Suprapubic skin (tissue), 4 donors: ENCODE data around the gene ZNF568. TPM values are rescaled to one million over a fixed set of nuclear protein-coding genes. Genes with fewer than 3 reads are reported as not detected.

Source experiments
- DNase-seq, 2 donors: peaks; one replicate each; pipeline ENCODE4 v3.0.0-alpha.2; 2019; ENCODE audit warnings: low spot score in 2 of 2
- H3K27ac ChIP-seq: fragments of 200-600 bp; sonication (generic); one replicate; pipeline ENCODE4 v1.5.1; 2019
- H3K27me3 ChIP-seq: fragments of 200-600 bp; sonication (generic); one replicate; pipeline ENCODE4 v1.5.1; 2019
- H3K36me3 ChIP-seq: fragments of 200-600 bp; sonication (generic); one replicate; pipeline ENCODE4 v1.5.1; 2019
- H3K4me1 ChIP-seq: fragments of 200-600 bp; sonication (generic); one replicate; pipeline ENCODE4 v1.5.1; 2019
- H3K4me3 ChIP-seq: fragments of 200-600 bp; sonication (generic); one replicate; pipeline ENCODE4 v1.5.1; 2019; ENCODE audit warnings: mild to moderate bottlenecking
- H3K9me3 ChIP-seq: fragments of 200-600 bp; sonication (generic); one replicate; pipeline ENCODE4 v1.5.1; 2019
- CTCF ChIP-seq, 2 donors: fragments of 200-600 bp in 1 of 2; fragments of 450-650 bp in 1 of 2; sonication (generic) in 1 of 2; IDR thresholded peaks; one replicate each; pipeline ENCODE4 v1.5.1; 2016 to 2019; ENCODE audit warnings: antibody characterized with exemption in 2 of 2, mild to moderate bottlenecking in 1 of 2, moderate library complexity in 1 of 2
- EP300 ChIP-seq: sonication (generic); formaldehyde crosslinking; IDR thresholded peaks from one replicate; pipeline ENCODE4 v1.6.1; 2017; ENCODE audit warnings: antibody characterized with exemption
- POLR2A ChIP-seq, 2 donors: fragments of 450-650 bp; IDR thresholded peaks; one replicate each; pipeline ENCODE4 v1.6.1; 2017; ENCODE audit warnings: antibody characterized with exemption in 2 of 2, mild to moderate bottlenecking in 2 of 2, moderate library complexity in 2 of 2
- POLR2AphosphoS5 ChIP-seq, 3 donors: sonication (generic); formaldehyde crosslinking; IDR thresholded peaks; one replicate each; pipeline ENCODE4 v1.6.1; 2017; ENCODE audit warnings: antibody characterized with exemption in 3 of 3
- whole genome bisulfite sequencing: methylation state at CpG from one replicate; pipeline ENCODE4 v1.1.5; 2018; 5-methylcytosine and 5-hydroxymethylcytosine counted together
- total RNA-seq, 4 donors: library from RNA; depleted of rRNA; stranded (reverse); fragments of >200 nt; gene quantifications; one replicate each; pipeline ENCODE4 v1.1.0, GENCODE V29; 2016

The ZNF568 gene
- total RNA-seq, 4 donors from 2014 or later = 5.2 to 7.5 (median 6.9) TPM

GRCh38 chr19:36950335-36951119, 34.4 kb downstream of the ZNF568 start:
- Histone ChIP-seq H3K4me1 (no peaks in the 10 kb centered on the region), H3K27ac (no peak overlapping the region), H3K27me3 (no peaks in the 10 kb centered on the region), H3K36me3 (peaks cover 53% of the 10 kb centered on the region), H3K9me3 (peaks cover 72% of the 10 kb centered on the region), H3K4me3 (no peak overlapping the region)
- no peak for DNase-seq
- TF ChIP-seq POLR2A (IDR thresholded peaks at IDR 0.05) = no peak
- 94% methylated on average over 5 of the region's 5 CpGs for WGBS

GRCh38 chr19:36962346-36962745, 46.2 kb downstream of the ZNF568 start:
- Histone ChIP-seq H3K4me1 (no peaks in the 10 kb centered on the region), H3K27me3 (no peaks in the 10 kb centered on the region), H3K9me3 (peaks cover 29% of the 10 kb centered on the region), H3K4me3 (no peak overlapping the region), H3K27ac (no peak overlapping the region), H3K36me3 (no peaks in the 10 kb centered on the region)
- no peak for DNase-seq
- TF ChIP-seq POLR2A (IDR thresholded peaks at IDR 0.05) = no peak
- TF ChIP-seq CTCF (IDR thresholded peaks at IDR 0.05) = no peak
- TF ChIP-seq POLR2AphosphoS5 (IDR thresholded peaks at IDR 0.05) = no peak
- no peak for TF ChIP-seq EP300
- 87% methylated on average over 6 of the region's 6 CpGs for WGBS

- DNase-seq = no peak
- no peak overlapping the region for H3K4me3 ChIP-seq
- WGBS = 20% methylated on average over 2 of the region's 2 CpGs
- TF ChIP-seq POLR2AphosphoS5 (IDR thresholded peaks at IDR 0.05) (no peak), POLR2A (IDR thresholded peaks at IDR 0.05) (no peak), CTCF (IDR thresholded peaks at IDR 0.05) (no peak), EP300 (no peak)
- peaks cover 26% of the 10 kb centered on the region for H3K9me3 ChIP-seq
- H3K27ac ChIP-seq = no peak overlapping the region
- H3K27me3 ChIP-seq = no peaks in the 10 kb centered on the region
- H3K36me3 ChIP-seq = no peaks in the 10 kb centered on the region
- no peaks in the 10 kb centered on the region for H3K4me1 ChIP-seq
Observed at GRCh38 chr19:36963280-36963679, 47.1 kb downstream of the ZNF568 start.

DNA sequence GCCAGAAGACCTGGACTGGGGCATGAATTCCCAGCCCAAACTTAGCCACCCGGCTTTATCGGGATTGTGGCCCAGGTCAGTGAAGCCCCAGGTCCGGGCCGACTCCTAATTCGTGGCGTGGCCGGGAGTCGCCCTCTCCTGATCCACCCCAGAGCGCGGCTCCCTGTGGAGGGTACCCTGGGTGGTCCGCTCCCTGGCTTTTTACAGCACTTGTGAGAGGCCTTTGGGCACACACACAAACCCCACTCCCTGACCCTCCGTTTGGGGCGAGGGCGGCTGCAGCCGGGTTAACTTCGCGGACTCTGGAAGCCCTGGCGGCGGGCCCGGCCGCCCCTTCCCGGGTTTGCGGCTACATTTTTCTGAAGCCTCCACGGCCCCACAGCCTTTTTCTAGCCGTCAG, 56.4 kb downstream of the ZNF568 start:
- Histone ChIP-seq H3K36me3 (peaks cover 4% of the 10 kb centered on the region), H3K4me1 (peaks cover 17% of the 10 kb centered on the region), H3K27me3 (no peaks in the 10 kb centered on the region), H3K27ac (no peak overlapping the region), H3K9me3 (no peaks in the 10 kb centered on the region), H3K4me3 (peak overlapping the region; percentile 68)
- no peak for TF ChIP-seq POLR2A (IDR thresholded peaks at IDR 0.05)
- TF ChIP-seq EP300 = no peak
- no peak for TF ChIP-seq CTCF (IDR thresholded peaks at IDR 0.05)
- TF ChIP-seq POLR2AphosphoS5 (IDR thresholded peaks at IDR 0.05) = no peak
- peak in 1 of 2 donors; percentile 76 for DNase-seq
- WGBS = 60% methylated on average over 12 of the region's 25 CpGs

GRCh38 chr19:36973021-36973843, 57.1 kb downstream of the ZNF568 start:
- Histone ChIP-seq H3K36me3 (peaks cover 10% of the 10 kb centered on the region), H3K4me3 (peak overlapping the region; percentile 68), H3K4me1 (peaks cover 17% of the 10 kb centered on the region), H3K27ac (peak overlapping the region; percentile 24), H3K9me3 (no peaks in the 10 kb centered on the region), H3K27me3 (no peaks in the 10 kb centered on the region)
- TF ChIP-seq EP300 (no peak), CTCF (IDR thresholded peaks at IDR 0.05) (peak; percentile 65 to 78)
- peak; percentile 78 to 89 for DNase-seq
- 0% methylated on average over 28 of the region's 56 CpGs for WGBS
